Measurements from ENCODE around the gene NDUFB6.
"Not testable (repeated sequence)": the region's sequence is repeated elsewhere in the genome, so short reads cannot be mapped to it uniquely, and the experiment has no call there.

Gene NDUFB6

DNA sequence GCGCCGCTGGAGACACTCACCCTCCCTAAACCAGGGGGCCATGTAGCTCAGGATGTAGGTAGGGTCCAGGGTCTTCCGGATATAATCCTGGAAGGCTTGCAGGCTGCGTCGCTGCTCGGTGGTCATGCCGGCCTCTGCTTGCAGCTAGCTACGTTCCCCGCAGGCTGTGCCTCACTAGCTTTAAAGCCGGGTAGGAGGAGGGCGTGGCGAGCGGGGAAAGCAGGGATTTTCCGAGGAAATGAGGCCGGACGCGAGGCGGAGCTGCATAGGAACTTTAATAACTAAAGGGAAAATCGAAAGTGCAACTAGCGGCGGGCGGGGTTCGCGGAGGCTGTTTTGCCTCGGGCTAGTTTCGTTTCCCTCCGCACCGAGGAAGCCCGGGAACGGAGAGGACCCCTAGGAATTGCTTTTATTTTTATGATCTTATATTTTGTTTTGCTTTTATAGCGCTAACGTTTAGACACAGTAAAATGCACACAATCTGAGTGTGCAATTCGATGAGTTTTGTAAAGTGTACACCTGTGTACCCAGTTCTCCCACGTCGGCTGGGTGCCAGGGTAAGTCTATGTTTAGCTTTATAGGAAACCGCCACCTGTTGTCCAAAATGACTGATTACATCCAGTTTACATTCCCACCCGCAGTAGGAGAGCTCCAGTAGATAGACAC is 46.8 kb downstream of the NDUFB6 start, which contains the start of gene RIGI:
Gene RIGI, minus strand, starts transcription at position 156 of the 666 bp plus-strand sequence. Its CDS starts 30 bp downstream, at position 126.
- TF ChIP-seq, protein P1, sequence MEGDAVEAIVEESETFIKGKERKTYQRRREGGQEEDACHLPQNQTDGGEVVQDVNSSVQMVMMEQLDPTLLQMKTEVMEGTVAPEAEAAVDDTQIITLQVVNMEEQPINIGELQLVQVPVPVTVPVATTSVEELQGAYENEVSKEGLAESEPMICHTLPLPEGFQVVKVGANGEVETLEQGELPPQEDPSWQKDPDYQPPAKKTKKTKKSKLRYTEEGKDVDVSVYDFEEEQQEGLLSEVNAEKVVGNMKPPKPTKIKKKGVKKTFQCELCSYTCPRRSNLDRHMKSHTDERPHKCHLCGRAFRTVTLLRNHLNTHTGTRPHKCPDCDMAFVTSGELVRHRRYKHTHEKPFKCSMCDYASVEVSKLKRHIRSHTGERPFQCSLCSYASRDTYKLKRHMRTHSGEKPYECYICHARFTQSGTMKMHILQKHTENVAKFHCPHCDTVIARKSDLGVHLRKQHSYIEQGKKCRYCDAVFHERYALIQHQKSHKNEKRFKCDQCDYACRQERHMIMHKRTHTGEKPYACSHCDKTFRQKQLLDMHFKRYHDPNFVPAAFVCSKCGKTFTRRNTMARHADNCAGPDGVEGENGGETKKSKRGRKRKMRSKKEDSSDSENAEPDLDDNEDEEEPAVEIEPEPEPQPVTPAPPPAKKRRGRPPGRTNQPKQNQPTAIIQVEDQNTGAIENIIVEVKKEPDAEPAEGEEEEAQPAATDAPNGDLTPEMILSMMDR (IDR thresholded peaks at IDR 0.05): peak; percentile 30 to 35
- intact Hi-C loops (cut with DNase I; ENCODE audit: low total_unique reads): no loop called here
- peak within 1 kb of the TSS; percentile 61 to 62 for H3K4me3 ChIP-seq
- no peaks in the 10 kb centered on the region for H3K36me3 ChIP-seq
- peaks cover 0 to 36% (median 15%) of the 10 kb centered on the region in 4 donors for H3K4me1 ChIP-seq
- peak within 1 kb of the TSS; percentile 82 to 85 for H3K27ac ChIP-seq
- DNase-seq: peak; percentile 96
- peaks cover 0 to 1% (median 0%) of the 10 kb centered on the region in 3 donors for H3K9me3 ChIP-seq
- H3K27me3 ChIP-seq: no peaks in the 10 kb centered on the region

DNA sequence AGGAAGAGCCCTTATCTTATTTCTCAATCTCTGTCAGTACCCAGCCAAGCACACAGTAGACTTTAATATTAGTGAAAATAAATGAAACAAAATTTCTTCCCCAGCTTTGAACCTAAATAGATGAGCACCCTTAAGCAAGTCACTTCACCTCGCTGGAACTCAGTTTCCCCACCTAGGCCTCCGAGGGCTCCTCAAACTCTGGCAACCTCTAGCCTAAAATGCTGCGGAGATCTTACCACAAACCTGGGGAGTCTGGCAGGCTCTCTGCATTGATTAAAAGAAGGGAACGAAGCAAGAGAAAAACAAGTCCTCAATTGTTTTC is 47.3 kb downstream of the NDUFB6 start:
- peak overlapping the region; percentile 82 to 85 for H3K27ac ChIP-seq
- intact Hi-C loops (cut with DNase I; ENCODE audit: low total_unique reads): no loop called here
- no peaks in the 10 kb centered on the region for H3K27me3 ChIP-seq
- DNase-seq: no peak
- TF ChIP-seq, protein P1 (IDR thresholded peaks at IDR 0.05): no peak
- H3K4me1 ChIP-seq: peaks cover 0 to 36% (median 15%) of the 10 kb centered on the region in 4 donors
- no peaks in the 10 kb centered on the region for H3K9me3 ChIP-seq
- H3K4me3 ChIP-seq: peak overlapping the region; percentile 61 to 62
- H3K36me3 ChIP-seq: no peaks in the 10 kb centered on the region

DNA sequence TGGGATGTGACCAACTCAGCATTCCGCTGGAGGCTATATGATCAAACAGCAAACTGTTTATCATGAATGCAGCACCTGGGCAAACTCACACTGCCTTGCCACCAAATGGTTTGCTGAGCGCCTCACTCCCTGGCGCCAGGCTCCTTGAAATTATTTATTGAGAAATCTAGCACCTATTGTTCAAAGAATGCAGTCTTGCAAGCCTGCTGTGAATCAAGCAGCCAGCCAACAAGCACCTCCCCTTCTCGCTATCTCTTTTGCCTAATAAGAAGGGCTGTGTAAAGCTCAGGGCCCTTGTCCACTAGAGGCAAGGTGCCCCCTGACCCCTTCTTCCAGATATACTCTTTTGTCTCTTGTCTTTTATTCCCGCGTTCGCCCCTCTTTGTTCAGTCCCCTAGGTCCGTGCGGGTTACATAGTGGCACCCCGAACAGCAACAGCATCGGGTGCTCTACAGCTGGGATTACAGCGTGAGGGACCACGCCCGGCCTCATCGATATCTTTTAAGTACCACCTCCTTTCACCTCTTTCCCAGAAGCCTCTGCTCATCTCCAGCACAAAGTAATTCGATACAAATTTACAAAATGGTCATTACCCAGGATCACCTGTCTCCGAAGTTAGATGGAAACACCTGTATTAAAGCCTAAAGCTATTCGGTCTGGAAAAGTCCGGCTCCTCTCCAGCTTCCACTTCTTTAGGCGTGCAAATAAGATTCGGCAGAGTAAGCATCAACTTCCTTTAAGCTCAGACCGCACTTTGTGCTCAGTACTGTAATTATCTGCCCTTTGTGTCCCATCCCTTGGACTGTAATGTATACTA is 47.9 kb downstream of the NDUFB6 start:
- intact Hi-C loops (cut with DNase I; ENCODE audit: low total_unique reads): no loop called here
- H3K4me1 ChIP-seq: peaks cover 0 to 36% (median 15%) of the 10 kb centered on the region in 4 donors
- H3K27me3 ChIP-seq: no peaks in the 10 kb centered on the region
- no peaks in the 10 kb centered on the region for H3K36me3 ChIP-seq
- no peaks in the 10 kb centered on the region for H3K9me3 ChIP-seq
- DNase-seq: no peak
- TF ChIP-seq, protein P1 (IDR thresholded peaks at IDR 0.05): no peak
- peak overlapping the region; percentile 61 to 62 for H3K4me3 ChIP-seq
- H3K27ac ChIP-seq: peak overlapping the region; percentile 82 to 85

DNA sequence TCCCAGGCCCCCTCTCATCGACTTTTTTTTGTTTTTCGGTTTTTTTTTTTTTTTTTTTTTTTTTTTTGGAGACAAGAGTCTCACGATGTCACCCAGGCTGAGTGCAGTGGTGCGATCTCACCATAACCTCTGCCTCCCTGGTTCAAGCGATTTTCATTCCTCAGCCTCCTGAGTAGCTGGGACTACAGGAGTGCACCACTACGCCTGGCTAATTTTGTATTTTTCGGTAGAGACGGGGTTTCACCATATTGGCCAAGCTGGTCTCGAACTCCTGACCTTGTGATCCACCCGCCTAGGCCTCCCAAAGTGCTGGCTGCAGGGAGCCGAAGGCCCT is 48.4 kb downstream of the NDUFB6 start:
- H3K4me3 ChIP-seq: peak overlapping the region; percentile 61 to 62
- H3K36me3 ChIP-seq; DNase-seq; H3K27me3 ChIP-seq; H3K9me3 ChIP-seq; intact Hi-C loops (cut with DNase I; ENCODE audit: low total_unique reads); H3K27ac ChIP-seq: not testable (repeated sequence)
- H3K4me1 ChIP-seq: peaks cover 0 to 36% (median 15%) of the 10 kb centered on the region in 4 donors

DNA sequence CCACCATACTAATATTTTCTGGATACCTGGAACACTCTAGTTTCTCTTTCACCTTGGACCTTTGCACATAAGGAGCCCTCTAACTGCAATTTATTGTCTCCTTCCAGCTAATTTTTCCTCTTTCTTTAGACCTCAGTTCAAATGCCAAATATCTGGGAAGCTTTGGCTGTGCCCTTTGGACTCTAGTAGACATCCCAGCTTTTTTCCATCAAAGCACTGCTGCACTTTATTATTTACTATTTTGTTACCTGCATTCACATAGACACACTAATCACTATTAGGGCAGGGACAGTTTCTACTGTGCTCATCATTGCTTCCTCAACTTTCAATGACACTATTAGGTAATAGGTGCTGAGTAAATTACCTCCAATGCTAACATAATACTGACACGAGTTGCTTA is 49.0 kb downstream of the NDUFB6 start:
- intact Hi-C loops (cut with DNase I; ENCODE audit: low total_unique reads): no loop called here

More for the DNA sequence above, 49.0 kb downstream of the NDUFB6 start:
- no peaks in the 10 kb centered on the region for H3K9me3 ChIP-seq
- TF ChIP-seq, protein P1 (IDR thresholded peaks at IDR 0.05): no peak
- H3K4me1 ChIP-seq: peaks cover 0 to 36% (median 15%) of the 10 kb centered on the region in 4 donors
- no peaks in the 10 kb centered on the region for H3K36me3 ChIP-seq
- no peak overlapping the region for H3K4me3 ChIP-seq
- no peaks in the 10 kb centered on the region for H3K27me3 ChIP-seq
- no peak overlapping the region for H3K27ac ChIP-seq
- no peak for DNase-seq

Data from tibial artery (tissue), 4 donors.